Liver (tissue), 9 donors: ENCODE results near the gene JAZF1. TPM values are rescaled to one million over a fixed set of nuclear protein-coding genes. Genes with fewer than 3 reads are reported as not detected.

ENCODE experiments used
- DNase-seq: peaks from one replicate; pipeline ENCODE4 v3.0.0-alpha.2; 2017; ENCODE audit warnings: low spot score
- H3K27ac ChIP-seq, 2 donors: one replicate each; pipeline ENCODE4 v1.7.0; 2013; ENCODE audit warnings: inconsistent platforms in 2 of 2, low read length in 2 of 2, control low read depth in 1 of 2, low read depth in 1 of 2, mild to moderate bottlenecking in 1 of 2
- H3K27me3 ChIP-seq, 4 donors: one replicate each; pipeline versions ENCODE4 v1.6.1 to v1.7.0; 2013; ENCODE audit warnings: low read length in 3 of 4, inconsistent platforms in 1 of 4, mild to moderate bottlenecking in 1 of 4, moderate library complexity in 1 of 4; ENCODE audit not compliant: control insufficient read depth in 4 of 4, insufficient read depth in 4 of 4
- H3K36me3 ChIP-seq, 4 donors: one replicate each; pipeline versions ENCODE4 v1.6.1 to v1.7.0; 2013; ENCODE audit warnings: low read length in 3 of 4, mild to moderate bottlenecking in 3 of 4, low read depth in 1 of 4, moderate library complexity in 1 of 4; ENCODE audit not compliant: control insufficient read depth in 4 of 4, insufficient read depth in 3 of 4
- H3K4me1 ChIP-seq, 4 donors: one replicate each; pipeline versions ENCODE4 v1.6.1 to v1.7.0; 2013; ENCODE audit warnings: low read length in 3 of 4, mild to moderate bottlenecking in 3 of 4, moderate library complexity in 1 of 4; ENCODE audit not compliant: control insufficient read depth in 4 of 4, insufficient read depth in 4 of 4
- H3K4me3 ChIP-seq, 3 donors: one replicate each; pipeline versions ENCODE4 v1.6.1 to v1.7.0; 2013; ENCODE audit warnings: low read length in 3 of 3, control low read depth in 1 of 3, low read depth in 1 of 3, mild to moderate bottlenecking in 1 of 3
- H3K9ac ChIP-seq, 2 donors: one replicate each; pipeline ENCODE4 v1.7.0; 2013; ENCODE audit warnings: low read length in 2 of 2, mild to moderate bottlenecking in 2 of 2, moderate library complexity in 2 of 2, control low read depth in 1 of 2, low read depth in 1 of 2
- H3K9me3 ChIP-seq, 4 donors: one replicate each; pipeline versions ENCODE4 v1.6.1 to v1.7.0; 2013; ENCODE audit warnings: low read length in 3 of 4; ENCODE audit not compliant: control insufficient read depth in 4 of 4
- CTCF ChIP-seq: fragments of 150-350 bp; IDR thresholded peaks from 2 replicates; pipeline ENCODE4 v1.5.1; 2017; ENCODE audit warnings: improper control_type of control experiment, low read depth, low read length; ENCODE audit not compliant: missing input control
- GABPA ChIP-seq, 2 donors: IDR thresholded peaks in 1 of 2; conservative IDR thresholded peaks in 1 of 2; 2 replicates each; pipeline ENCODE4 v1.6.1; 2016; ENCODE audit warnings: antibody characterized with exemption in 2 of 2, mild to moderate bottlenecking in 1 of 2, moderate library complexity in 1 of 2
- HNF4A ChIP-seq, 2 donors: conservative IDR thresholded peaks; 2 replicates each; pipeline ENCODE4 v1.6.1; 2016; ENCODE audit warnings: antibody characterized with exemption in 2 of 2, mild to moderate bottlenecking in 2 of 2
- RAD21 ChIP-seq, 2 donors: IDR thresholded peaks; 2 replicates each; pipeline ENCODE4 v1.6.1; 2016; ENCODE audit warnings: antibody characterized with exemption in 2 of 2, mild to moderate bottlenecking in 2 of 2
- REST ChIP-seq: IDR thresholded peaks from 2 replicates; pipeline ENCODE4 v1.6.1; 2016; ENCODE audit warnings: antibody characterized with exemption, mild to moderate bottlenecking
- TAF1 ChIP-seq: conservative IDR thresholded peaks from 2 replicates; pipeline ENCODE4 v1.6.1; 2016; ENCODE audit warnings: antibody characterized with exemption, mild to moderate bottlenecking
- WGBS: extraction: QIAGEN DNeasy Blood & Tissue Kit; methylation state at CpG from one replicate; pipeline ENCODE4 v1.1.7; 2013; 5-methylcytosine and 5-hydroxymethylcytosine counted together
- polyA plus RNA-seq, 2 donors: library from polyadenylated mRNA; stranded (reverse) in 1 of 2; unstranded in 1 of 2; fragments of 200-250 nt in 1 of 2; fragments of >200 nt in 1 of 2; fragmentation: Nextera tagmentation in 1 of 2; extraction: Ambion mirVana in 1 of 2; gene quantifications; one replicate each; pipeline versions ENCODE4 v1.2.1 to v1.2.3, GENCODE V29; 2013 to 2015
- total RNA-seq, 2 donors: library from RNA; depleted of rRNA; stranded (reverse); fragments of >200 nt; gene quantifications; one replicate each; pipeline ENCODE4 v1.2.3, GENCODE V29; 2014
- TF ChIP-seq, protein P1 (sequence below): IDR thresholded peaks from 2 replicates; pipeline ENCODE4 v1.6.1; 2016; ENCODE audit warnings: antibody characterized with exemption
- donor health status: healthy.
- donor health status: healthy.
- donor health status: healthy.
- donor health status: healthy.
- donor health status: healthy.

JAZF1 gene
- total and polyA plus RNA-seq, 4 donors, result 2.7 to 17.8 (median 4.0) TPM

GRCh38 chr7:27963056-27963455, 217.5 kb downstream of the JAZF1 start:
- peaks cover 0 to 4% (median 0%) of the 10 kb centered on the region in 4 donors for H3K4me1 ChIP-seq
- H3K27me3 ChIP-seq, result no peaks in the 10 kb centered on the region
- 94% methylated on average over 1 of the region's 1 CpG for WGBS
- no peaks in the 10 kb centered on the region for H3K36me3 ChIP-seq
- H3K27ac ChIP-seq, result no peak overlapping the region
- H3K9me3 ChIP-seq, result no peaks in the 10 kb centered on the region
- H3K4me3 ChIP-seq, result no peak overlapping the region
- TF ChIP-seq CTCF, result no peak
- no peak for TF ChIP-seq GABPA (IDR thresholded peaks at IDR 0.05 in 1 of 2, conservative IDR thresholded peaks at IDR 0.05 in 1 of 2)
- no peak for TF ChIP-seq RAD21 (IDR thresholded peaks at IDR 0.05)
- no peak overlapping the region for H3K9ac ChIP-seq
- DNase-seq, result no peak

- H3K36me3 ChIP-seq, result no peaks in the 10 kb centered on the region
- H3K27me3 ChIP-seq, result no peaks in the 10 kb centered on the region
- TF ChIP-seq GABPA (IDR thresholded peaks at IDR 0.05 in 1 of 2, conservative IDR thresholded peaks at IDR 0.05 in 1 of 2), result no peak
- H3K27ac ChIP-seq, result no peak overlapping the region
- DNase-seq, result no peak
- H3K4me3 ChIP-seq, result no peak overlapping the region
- H3K4me1 ChIP-seq, result peaks cover 0 to 4% (median 0%) of the 10 kb centered on the region in 4 donors
- H3K9ac ChIP-seq, result no peak overlapping the region
- H3K9me3 ChIP-seq, result no peaks in the 10 kb centered on the region
These were observed 218.3 kb downstream of the JAZF1 start for GRCh38 chr7:27962273-27962672.

DNA sequence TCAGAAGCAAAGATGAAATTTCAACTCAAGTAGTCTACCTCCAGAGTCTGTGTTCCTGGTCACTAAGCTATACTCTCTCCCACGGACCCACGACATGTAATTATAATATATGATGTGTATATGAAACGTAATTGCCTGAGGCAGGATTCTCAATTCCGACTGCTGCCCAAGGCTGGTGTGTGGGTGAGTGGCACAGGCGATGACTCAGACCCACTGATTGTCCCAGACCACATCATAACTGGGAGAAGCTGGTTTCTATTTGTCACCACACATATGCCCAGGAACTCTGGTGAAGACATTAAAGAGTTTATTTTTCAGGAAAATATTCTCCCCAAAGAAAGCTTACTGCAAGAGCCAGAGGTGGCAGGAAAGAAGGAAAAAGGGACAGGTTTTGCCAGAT, 219.3 kb downstream of the JAZF1 start:
- Histone ChIP-seq H3K27me3 (no peaks in the 10 kb centered on the region), H3K4me3 (no peak overlapping the region), H3K4me1 (peaks cover 0 to 4% (median 0%) of the 10 kb centered on the region in 4 donors), H3K9me3 (no peaks in the 10 kb centered on the region), H3K27ac (no peak overlapping the region), H3K36me3 (no peaks in the 10 kb centered on the region), H3K9ac (no peak overlapping the region)
- DNase-seq, result no peak
- no peak for TF ChIP-seq CTCF
- TF ChIP-seq, protein P1, sequence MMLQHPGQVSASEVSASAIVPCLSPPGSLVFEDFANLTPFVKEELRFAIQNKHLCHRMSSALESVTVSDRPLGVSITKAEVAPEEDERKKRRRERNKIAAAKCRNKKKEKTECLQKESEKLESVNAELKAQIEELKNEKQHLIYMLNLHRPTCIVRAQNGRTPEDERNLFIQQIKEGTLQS, result no peak
- TF ChIP-seq REST, result no peak
- TF ChIP-seq GABPA (IDR thresholded peaks at IDR 0.05 in 1 of 2, conservative IDR thresholded peaks at IDR 0.05 in 1 of 2), result no peak
- TF ChIP-seq HNF4A (conservative IDR thresholded peaks at IDR 0.05), result no peak
- no peak for TF ChIP-seq TAF1
- WGBS, result 91% methylated on average over 5 of the region's 5 CpGs
